K562 (cell line): Measurements from ENCODE around the gene MRI1. TPM values are rescaled to one million over a fixed set of nuclear protein-coding genes. Genes with fewer than 3 reads are reported as not detected.

Experiments
- ATAC-seq: fragments of 200-7000 bp; cut with Tn5 transposase; 3 replicates; pipeline ENCODE4 v1.9.1; 2020; ENCODE audit warnings: moderate library complexity
- BruUV-seq: library from RNA; stranded (reverse); fragments of 400-500 nt; replicated peaks from 2 replicates; lab custom pipeline; 2021; lab: Mats Ljungman, UMichigan
- CTCF ChIA-PET: fragments of 300-600 bp; formaldehyde crosslinking; extraction: SDS; loops from one replicate; lab custom pipeline; 2021; ENCODE audit warnings: low intra/inter-chr PET ratio; lab: Yijun Ruan, JAX
- POLR2A ChIA-PET: fragments of 300-600, 350-650 bp; sonication (Branson Sonifier 250); formaldehyde crosslinking; extraction: SDS; loops from one replicate; lab custom pipeline; 2021; ENCODE audit warnings: antibody characterized with exemption, inconsistent platforms; lab: Yijun Ruan, JAX
- DNase-seq, 4 experiments: peaks; one replicate each; pipeline versions ENCODE4 v3.0.0 to v3.0.0-alpha.2; 2011 to 2018; ENCODE audit warnings: low spot score in 3 of 4, mixed read lengths in 3 of 4; ENCODE audit errors: extremely low read depth in 1 of 4
- FAIRE-seq: peaks from 2 replicates; lab custom pipeline; 2011; peaks lifted over from hg19 to GRCh38; lab: Jason Lieb, UNC
- H2AFZ ChIP-seq: 2 replicates; pipeline ENCODE4 v1.6.0; 2011; ENCODE audit warnings: low read depth, low read length, control low read depth, inconsistent platforms
- H3K27ac ChIP-seq: fragments of 200-600 bp; 3 replicates; pipeline ENCODE4 v1.8.0; 2011; ENCODE audit warnings: low read depth, mild to moderate bottlenecking, control low read depth, inconsistent platforms, low read length, moderate library complexity, mixed read lengths; ENCODE audit errors: extremely low read depth
- H3K27me3 ChIP-seq, 2 experiments: fragments of 300-600 bp in 1 of 2; 2 replicates in 1 of 2; 3 replicates in 1 of 2; pipeline versions ENCODE4 v1.6.0 to v1.8.0; 2011; ENCODE audit warnings: inconsistent platforms in 2 of 2, low read length in 2 of 2, mild to moderate bottlenecking in 1 of 2, mixed read lengths in 1 of 2, moderate library complexity in 1 of 2; ENCODE audit not compliant: control insufficient read depth in 2 of 2, insufficient read depth in 2 of 2
- H3K36me3 ChIP-seq: fragments of 300-600 bp; 3 replicates; pipeline ENCODE4 v1.8.0; 2011; ENCODE audit warnings: mild to moderate bottlenecking, low read length, inconsistent platforms; ENCODE audit not compliant: control insufficient read depth, insufficient read depth
- H3K4me1 ChIP-seq, 2 experiments: fragments of 200-600 bp in 1 of 2; replicated peaks in 1 of 2; 2 replicates in 1 of 2; 3 replicates in 1 of 2; pipeline versions ENCODE4 v1.5.1 to v1.8.0; 2011; ENCODE audit warnings: inconsistent platforms in 2 of 2, low read length in 2 of 2, mild to moderate bottlenecking in 1 of 2, mixed read lengths in 1 of 2, moderate library complexity in 1 of 2; ENCODE audit not compliant: control insufficient read depth in 2 of 2, insufficient read depth in 2 of 2
- H3K4me2 ChIP-seq: 2 replicates; pipeline ENCODE4 v1.6.1; 2011; ENCODE audit warnings: low read length, control low read depth, inconsistent platforms, mixed read lengths; ENCODE audit not compliant: insufficient read depth
- H3K4me3 ChIP-seq: fragments of 200-600 bp; sonication (generic), shearing (Covaris generic); 2 replicates; pipeline ENCODE4 v1.5.1; 2016; ENCODE audit warnings: control low read depth, inconsistent platforms
- H3K79me2 ChIP-seq: fragments of 200-600 bp; 3 replicates; pipeline ENCODE4 v1.8.0; 2011; ENCODE audit warnings: low read length, inconsistent platforms; ENCODE audit not compliant: control insufficient read depth, insufficient read depth
- H3K9ac ChIP-seq, 2 experiments: 2 replicates each; pipeline versions ENCODE4 v1.6.0 to v1.6.1; 2011; ENCODE audit warnings: low read depth in 2 of 2, low read length in 2 of 2, control low read depth in 1 of 2, inconsistent platforms in 1 of 2, mild to moderate bottlenecking in 1 of 2, mixed read lengths in 1 of 2; ENCODE audit not compliant: insufficient read depth in 1 of 2
- H3K9me1 ChIP-seq: one replicate; pipeline ENCODE4 v1.6.0; 2011; ENCODE audit warnings: inconsistent platforms, mild to moderate bottlenecking, low read length, moderate library complexity; ENCODE audit not compliant: control insufficient read depth, insufficient read depth
- H3K9me3 ChIP-seq: replicated peaks from 2 replicates; pipeline ENCODE4 v1.5.1; 2011; ENCODE audit warnings: low read depth, low read length, inconsistent platforms; ENCODE audit not compliant: control insufficient read depth, insufficient read depth
- H4K20me1 ChIP-seq: replicated peaks from 2 replicates; pipeline ENCODE4 v1.6.1; 2011; ENCODE audit warnings: low read length, inconsistent platforms, mixed read lengths; ENCODE audit not compliant: control insufficient read depth, insufficient read depth
- BRD9 ChIP-seq: fragments of 450-650 bp; IDR thresholded peaks from 2 replicates; pipeline ENCODE4 v1.6.1; 2018; ENCODE audit warnings: low read depth; ENCODE audit not compliant: partially characterized antibody
- DPF2 ChIP-seq: fragments of 450-650 bp; IDR thresholded peaks from 2 replicates; pipeline ENCODE4 v1.6.1; 2016
- ESRRB ChIP-seq: fragments of 250-450 bp; sonication (Bioruptor Pico); IDR thresholded peaks from 2 replicates; pipeline ENCODE4 v1.5.0; 2020; ENCODE audit warnings: mild to moderate bottlenecking, moderate library complexity, borderline replicate concordance
- JUND ChIP-seq, 2 experiments: IDR thresholded peaks; 2 replicates in 1 of 2; 3 replicates in 1 of 2; pipeline ENCODE4 v1.6.1; 2011; ENCODE audit warnings: borderline replicate concordance in 2 of 2, low read depth in 2 of 2, low read length in 2 of 2, improper control_type of control experiment in 1 of 2, missing biosample characterization in 1 of 2, missing genetic modification characterization in 1 of 2, missing genetic modification reagents in 1 of 2
- ZNF217 ChIP-seq: sonication (generic); formaldehyde crosslinking; IDR thresholded peaks from 2 replicates; pipeline ENCODE4 v1.8.0; 2022; ENCODE audit warnings: mild to moderate bottlenecking, missing genetic modification reagents
- ZNF263 ChIP-seq: sonication (generic); formaldehyde crosslinking; IDR thresholded peaks from 2 replicates; pipeline ENCODE4 v1.8.0; 2022; ENCODE audit warnings: mild to moderate bottlenecking, missing genetic modification reagents, borderline replicate concordance
- WGBS: fragments of 100-300 bp; shearing (Covaris generic); methylation state at CpG from one replicate; pipeline ENCODE4 v1.1.6; 2016; ENCODE audit warnings: low coverage, mixed read lengths; ENCODE audit not compliant: insufficient coverage; ENCODE audit errors: missing lambda C conversion rate; 5-methylcytosine and 5-hydroxymethylcytosine counted together
- in situ Hi-C: fragments of 300-500 bp; cut with MboI; formaldehyde crosslinking; loops from 4 replicates; pipeline ENCODE4 v1.15.0; 2018; ENCODE audit warnings: inconsistent platforms, mixed read lengths
- intact Hi-C: fragments of 100-400 bp; cut with micrococcal nuclease; formaldehyde crosslinking; loops from 2 replicates; pipeline ENCODE4 v1.14.2; 2022
- polyA plus RNA-seq, 8 experiments: library from polyadenylated mRNA; depleted of rRNA in 4 of 8; stranded (reverse) in 5 of 8; unstranded in 3 of 8; fragments of >200 nt; fragmentation: Nextera tagmentation in 2 of 8; fragmentation: Illumina TruSeq in 1 of 8; extraction: Ambion mirVana in 2 of 8; extraction: Trizol in 1 of 8; gene quantifications; 2 replicates each; pipeline versions ENCODE4 v1.2.1 to v1.2.3, GENCODE V29; 2011 to 2014; ENCODE audit warnings: inconsistent platforms in 1 of 8, missing spikeins in 1 of 8
- total RNA-seq, 7 experiments: library from RNA; depleted of rRNA in 6 of 7; stranded (reverse); fragments of >200 nt in 6 of 7; fragmentation: Illumina TruSeq in 2 of 7; extraction: Trizol in 2 of 7; gene quantifications; 2 replicates each; pipeline versions ENCODE4 v1.2.1 to v1.2.3, GENCODE V29; 2011 to 2021; ENCODE audit warnings: low replicate concordance in 1 of 7
- TF ChIP-seq, protein P1 (sequence below), 2 experiments: fragments of 450-650 bp in 1 of 2; sonication (generic) in 1 of 2; formaldehyde crosslinking in 1 of 2; IDR thresholded peaks in 1 of 2; conservative IDR thresholded peaks in 1 of 2; 2 replicates each; pipeline versions ENCODE4 v1.6.1 to v1.8.1; 2016 to 2023; ENCODE audit warnings: mild to moderate bottlenecking in 2 of 2, moderate library complexity in 2 of 2, inconsistent platforms in 1 of 2, missing genetic modification reagents in 1 of 2

The MRI1 gene
- total and polyA plus RNA-seq, 9 of the 15 experiments (the other 6 are each of a cell fraction or from before 2014, with no cell fraction given) = 5.5 to 57.4 (median 28.2) TPM

- DNase-seq (no peak), FAIRE-seq (no peak), ATAC-seq (no peak)
- in situ Hi-C loops (no loop called here), intact Hi-C loops (no loop called here)
- H4K20me1 ChIP-seq = no peaks in the 10 kb centered on the region
- TF ChIP-seq, protein P1, sequence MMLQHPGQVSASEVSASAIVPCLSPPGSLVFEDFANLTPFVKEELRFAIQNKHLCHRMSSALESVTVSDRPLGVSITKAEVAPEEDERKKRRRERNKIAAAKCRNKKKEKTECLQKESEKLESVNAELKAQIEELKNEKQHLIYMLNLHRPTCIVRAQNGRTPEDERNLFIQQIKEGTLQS (IDR thresholded peaks at IDR 0.05) = peak; percentile 60
- TF ChIP-seq, protein P1 (CRISPR knock-in tag; conservative IDR thresholded peaks at IDR 0.05) = no peak
- TF ChIP-seq JUND (IDR thresholded peaks at IDR 0.05; ENCODE audit: borderline replicate concordance, low read depth, low read length) (peak; percentile 58; the same call in 1 of the 2 replicates), JUND (tag; IDR thresholded peaks at IDR 0.05; ENCODE audit: borderline replicate concordance, low read depth, low read length) (no peak; the same call in 2 of the 3 replicates), ESRRB (CRISPR knock-in tag) (no peak), ZNF263 (CRISPR knock-in tag) (no peak), DPF2 (0 out of 2 replicates have a peak, but pooled peaks have one; percentile 26), ZNF217 (CRISPR knock-in tag) (no peak), BRD9 (no peak)
- POLR2A ChIA-PET = interaction anchor here (0.6 kb wide), 2 partner anchors 466 to 1859 kb away, joined by 3 to 5 read pairs; no protein-coding TSS in a partner anchor
- no peaks in the 10 kb centered on the region for H3K36me3 ChIP-seq
- WGBS = 28% methylated on average over 8 of the region's 11 CpGs
- CTCF ChIA-PET = no interaction called here
- no peak overlapping the region for H3K4me3 ChIP-seq
- H2AFZ ChIP-seq = no peak overlapping the region
- H3K79me2 ChIP-seq = no peaks in the 10 kb centered on the region
- H3K9ac ChIP-seq = peak overlapping the region in 1 of 2 experiments; percentile 3; a peak in 1 of 4 replicates
- peaks cover 0 to 25% of the 10 kb centered on the region in 2 experiments; a peak in 3 of 5 replicates for H3K4me1 ChIP-seq
- no TSS peak for BruUV-seq
- no peak overlapping the region for H3K4me2 ChIP-seq
- H3K27me3 ChIP-seq = no peaks in the 10 kb centered on the region
- H3K27ac ChIP-seq = no peak overlapping the region
- H3K9me1 ChIP-seq = no peaks in the 10 kb centered on the region
- H3K9me3 ChIP-seq = no peaks in the 10 kb centered on the region
Measured at GRCh38 chr19:13812544-13812943, 48.2 kb downstream of the MRI1 start.
